CD14-positive monocyte (primary cell): ENCODE data around the gene EDEM1. TPM values are rescaled to one million over a fixed set of nuclear protein-coding genes. Genes with fewer than 3 reads are reported as not detected.

Experiments used
- DNase-seq, 3 donors: peaks; one replicate each; pipeline ENCODE4 v3.0.0-alpha.2; 2011 to 2022
- H2AFZ ChIP-seq: 2 replicates; pipeline ENCODE4 v1.6.0; 2012; ENCODE audit warnings: mild to moderate bottlenecking, low read depth, low read length, inconsistent platforms; ENCODE audit not compliant: insufficient read depth, poor library complexity, severe bottlenecking
- H3K27ac ChIP-seq, 2 donors: 1 replicate in 1 of 2; 2 replicates in 1 of 2; pipeline ENCODE4 v1.5.1; 2012 to 2013; ENCODE audit warnings: low read length in 2 of 2, control low read depth in 1 of 2, inconsistent platforms in 1 of 2, low read depth in 1 of 2, mild to moderate bottlenecking in 1 of 2
- H3K27me3 ChIP-seq, 2 donors: one replicate each; pipeline versions ENCODE4 v1.6.0 to v1.6.1; 2011 to 2013; ENCODE audit warnings: low read length in 2 of 2; ENCODE audit not compliant: control insufficient read depth in 2 of 2, insufficient read depth in 2 of 2
- H3K36me3 ChIP-seq, 2 donors: replicated peaks in 1 of 2; 1 replicate in 1 of 2; 2 replicates in 1 of 2; pipeline versions ENCODE4 v1.5.1 to v1.6.1; 2012 to 2013; ENCODE audit warnings: low read length in 2 of 2, control low read depth in 1 of 2, inconsistent platforms in 1 of 2, mild to moderate bottlenecking in 1 of 2; ENCODE audit not compliant: insufficient read depth in 2 of 2, control insufficient read depth in 1 of 2
- H3K4me1 ChIP-seq, 2 donors: 1 replicate in 1 of 2; 2 replicates in 1 of 2; pipeline versions ENCODE4 v1.5.1 to v1.6.1; 2012 to 2013; ENCODE audit warnings: low read length in 2 of 2, control low read depth in 1 of 2, inconsistent platforms in 1 of 2, mild to moderate bottlenecking in 1 of 2, moderate library complexity in 1 of 2; ENCODE audit not compliant: insufficient read depth in 2 of 2, control insufficient read depth in 1 of 2
- H3K4me2 ChIP-seq: replicated peaks from 2 replicates; pipeline ENCODE3; 2012; ENCODE audit warnings: low read length, moderate library complexity, mild to moderate bottlenecking; ENCODE audit not compliant: poor library complexity, severe bottlenecking; ENCODE audit errors: extremely low read depth
- H3K4me3 ChIP-seq, 3 experiments: fragments of 200-600 bp in 1 of 3; sonication (generic) in 1 of 3; replicated peaks in 1 of 3; 1 replicate in 2 of 3; 2 replicates in 1 of 3; pipeline ENCODE4 v1.5.1; 2011 to 2013; ENCODE audit warnings: low read length in 3 of 3, mild to moderate bottlenecking in 3 of 3, control low read depth in 2 of 3, low read depth in 2 of 3, inconsistent platforms in 1 of 3, moderate library complexity in 1 of 3
- H3K79me2 ChIP-seq: 2 replicates; pipeline ENCODE4 v1.6.0; 2012; ENCODE audit warnings: mild to moderate bottlenecking, control low read depth, inconsistent platforms, low read length, moderate library complexity; ENCODE audit not compliant: insufficient read depth
- H3K9ac ChIP-seq: 2 replicates; pipeline ENCODE4 v1.6.0; 2017; ENCODE audit warnings: low read length, mild to moderate bottlenecking; ENCODE audit not compliant: insufficient read depth, poor library complexity, severe bottlenecking
- H3K9me3 ChIP-seq, 2 donors: replicated peaks in 1 of 2; 1 replicate in 1 of 2; 2 replicates in 1 of 2; pipeline versions ENCODE4 v1.5.1 to v1.6.1; 2012 to 2013; ENCODE audit warnings: low read length in 2 of 2, control low read depth in 1 of 2; ENCODE audit not compliant: control insufficient read depth in 1 of 2, insufficient read depth in 1 of 2
- H4K20me1 ChIP-seq: 2 replicates; pipeline ENCODE4 v1.6.0; 2012; ENCODE audit warnings: mild to moderate bottlenecking, low read length, control low read depth, moderate library complexity; ENCODE audit not compliant: insufficient read depth
- H3K27ac Mint-ChIP-seq, 7 donors: one replicate each; pipeline ENCODE4 v1.8.0; 2020; ENCODE audit warnings: mild to moderate bottlenecking in 7 of 7, mixed read lengths in 7 of 7, moderate library complexity in 6 of 7, inconsistent platforms in 2 of 7
- H3K27me3 Mint-ChIP-seq, 3 donors: one replicate each; pipeline ENCODE4 v1.8.0; 2021 to 2022; ENCODE audit warnings: low read depth in 3 of 3, mild to moderate bottlenecking in 3 of 3, mixed read lengths in 3 of 3, moderate library complexity in 3 of 3, inconsistent platforms in 1 of 3
- H3K36me3 Mint-ChIP-seq, 2 donors: one replicate each; pipeline ENCODE4 v1.8.0; 2020; ENCODE audit warnings: mixed read lengths in 2 of 2, inconsistent platforms in 1 of 2, mild to moderate bottlenecking in 1 of 2
- H3K4me1 Mint-ChIP-seq: one replicate; pipeline ENCODE4 v1.8.0; 2020; ENCODE audit warnings: mild to moderate bottlenecking, mixed read lengths
- H3K4me3 Mint-ChIP-seq, 2 donors: one replicate each; pipeline ENCODE4 v1.8.0; 2020; ENCODE audit warnings: mild to moderate bottlenecking in 2 of 2, mixed read lengths in 2 of 2, moderate library complexity in 1 of 2
- H3K9me3 Mint-ChIP-seq, 7 donors: one replicate each; pipeline ENCODE4 v1.8.0; 2020 to 2022; ENCODE audit warnings: mixed read lengths in 7 of 7, mild to moderate bottlenecking in 6 of 7, moderate library complexity in 6 of 7, inconsistent platforms in 2 of 7
- WGBS: methylation state at CpG from one replicate; pipeline ENCODE4 v1.1.5; 2013; ENCODE audit warnings: missing lambda C conversion rate; ENCODE audit not compliant: insufficient coverage; 5-methylcytosine and 5-hydroxymethylcytosine counted together
- intact Hi-C, 2 donors: fragments of 100-400 bp; cut with micrococcal nuclease; formaldehyde crosslinking; loops; one replicate each; pipeline versions ENCODE4 v1.15.0 to v1.15.1; 2023
- polyA plus RNA-seq, 3 donors: library from polyadenylated mRNA; depleted of rRNA in 1 of 3; unstranded in 2 of 3; stranded (reverse) in 1 of 3; fragments of 300-500 nt in 2 of 3; fragments of >200 nt in 1 of 3; fragmentation: Illumina TruSeq in 2 of 3; gene quantifications; 1 replicate in 2 of 3; 2 replicates in 1 of 3; pipeline ENCODE4 v1.2.3, GENCODE V29; 2012 to 2021
- TF ChIP-seq, protein P1 (sequence below): fragments of 200-600 bp; IDR thresholded peaks from one replicate; pipeline ENCODE4 v1.8.0; 2022; ENCODE audit warnings: antibody characterized with exemption, mild to moderate bottlenecking

EDEM1 gene
- polyA plus RNA-seq, 3 donors = 17.5 to 31.7 (median 23.7) TPM

DNA sequence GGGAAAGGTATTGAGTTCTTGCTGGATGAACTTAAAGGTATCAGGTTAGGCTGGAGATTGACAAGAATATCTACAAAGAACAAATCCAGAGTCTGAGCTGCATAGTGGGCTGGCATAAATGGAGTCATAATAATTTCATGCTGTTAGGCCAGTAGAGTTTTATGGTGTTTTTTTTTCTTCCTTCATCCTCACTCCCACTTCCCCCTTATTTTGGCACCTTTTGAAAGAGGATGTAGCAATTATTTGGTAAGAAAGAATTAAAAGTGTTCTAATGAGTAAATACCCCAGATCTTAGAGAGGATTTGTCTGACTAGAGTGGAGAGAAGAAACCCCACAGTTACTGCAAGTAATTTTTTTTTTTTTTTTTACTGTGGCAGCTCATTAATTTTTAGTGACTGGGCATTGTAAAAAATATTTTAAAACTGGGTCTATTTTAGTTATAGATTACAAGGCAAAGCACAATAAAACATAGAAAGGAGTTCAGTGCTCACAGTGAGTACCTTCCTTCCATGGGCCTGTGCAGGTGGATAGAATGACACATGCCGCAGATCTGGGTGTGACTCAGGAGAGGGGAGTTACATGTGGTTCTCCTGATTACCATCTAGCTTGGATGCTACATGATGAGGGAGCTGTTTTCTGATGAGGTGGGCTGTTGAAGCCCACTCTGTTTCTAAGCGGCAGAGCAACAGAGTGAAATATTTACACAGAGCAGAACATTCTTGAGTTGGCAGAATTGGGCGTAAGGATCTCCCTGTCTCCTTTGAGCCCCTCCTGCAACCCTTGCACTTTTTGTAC, 5.3 kb downstream of the EDEM1 start:
- peaks cover 20 to 33% of the 10 kb centered on the region in 2 donors for H3K36me3 Mint-ChIP-seq
- WGBS = 92% methylated on average over 2 of the region's 3 CpGs
- H2AFZ ChIP-seq = no peak overlapping the region

DNA sequence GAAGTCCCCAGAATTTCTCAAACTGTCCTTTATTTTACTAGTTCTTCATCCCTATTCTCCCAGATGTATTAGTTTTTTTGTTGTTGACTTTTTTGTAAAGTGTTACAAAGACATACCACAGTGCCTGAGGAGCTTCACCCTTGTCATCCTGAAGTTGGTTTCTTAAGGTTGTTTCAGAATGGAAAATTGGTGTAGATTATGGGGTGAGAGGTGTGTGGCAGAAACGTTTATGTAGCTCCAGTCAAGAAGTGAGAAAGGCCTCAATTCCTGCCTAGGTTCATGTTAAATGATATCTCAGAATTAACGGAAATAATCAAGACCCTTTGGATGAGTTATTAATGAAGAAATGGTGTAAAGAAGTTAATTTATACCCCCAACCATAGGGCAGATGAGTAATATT, 6.8 kb downstream of the EDEM1 start:
- H2AFZ ChIP-seq = no peak overlapping the region
- intact Hi-C loops = loop anchor here in 1 of 2 donors (2.0 to 10.0 kb wide), 2 partner anchors 72 to 180 kb away; partner anchors contain the start of gene ARL8B
- Mint-ChIP-seq H3K4me1 (peaks cover 87% of the 10 kb centered on the region), H3K9me3 (no peaks in the 10 kb centered on the region), H3K27me3 (no peaks in the 10 kb centered on the region), H3K36me3 (peaks cover 22 to 41% of the 10 kb centered on the region in 2 donors), H3K27ac (peak overlapping the region; percentile 93 to 97 (median 95)), H3K4me3 (no peak overlapping the region)
- H3K79me2 ChIP-seq = peaks cover 93% of the 10 kb centered on the region
- no peak for DNase-seq
- peak overlapping the region in 1 of 3 experiments; percentile 0 for H3K4me3 ChIP-seq
- H3K9ac ChIP-seq = no peak overlapping the region
- no peaks in the 10 kb centered on the region for H3K27me3 ChIP-seq
- H3K36me3 ChIP-seq = peaks cover 0 to 10% of the 10 kb centered on the region in 2 donors
- H3K27ac ChIP-seq = peak overlapping the region in 1 of 2 donors; percentile 88
- H3K4me2 ChIP-seq = no peak overlapping the region
- H3K4me1 ChIP-seq = peaks cover 86 to 97% of the 10 kb centered on the region in 2 donors
- TF ChIP-seq, protein P1, sequence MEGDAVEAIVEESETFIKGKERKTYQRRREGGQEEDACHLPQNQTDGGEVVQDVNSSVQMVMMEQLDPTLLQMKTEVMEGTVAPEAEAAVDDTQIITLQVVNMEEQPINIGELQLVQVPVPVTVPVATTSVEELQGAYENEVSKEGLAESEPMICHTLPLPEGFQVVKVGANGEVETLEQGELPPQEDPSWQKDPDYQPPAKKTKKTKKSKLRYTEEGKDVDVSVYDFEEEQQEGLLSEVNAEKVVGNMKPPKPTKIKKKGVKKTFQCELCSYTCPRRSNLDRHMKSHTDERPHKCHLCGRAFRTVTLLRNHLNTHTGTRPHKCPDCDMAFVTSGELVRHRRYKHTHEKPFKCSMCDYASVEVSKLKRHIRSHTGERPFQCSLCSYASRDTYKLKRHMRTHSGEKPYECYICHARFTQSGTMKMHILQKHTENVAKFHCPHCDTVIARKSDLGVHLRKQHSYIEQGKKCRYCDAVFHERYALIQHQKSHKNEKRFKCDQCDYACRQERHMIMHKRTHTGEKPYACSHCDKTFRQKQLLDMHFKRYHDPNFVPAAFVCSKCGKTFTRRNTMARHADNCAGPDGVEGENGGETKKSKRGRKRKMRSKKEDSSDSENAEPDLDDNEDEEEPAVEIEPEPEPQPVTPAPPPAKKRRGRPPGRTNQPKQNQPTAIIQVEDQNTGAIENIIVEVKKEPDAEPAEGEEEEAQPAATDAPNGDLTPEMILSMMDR = no peak
- WGBS = 71% methylated on average over 1 of the region's 2 CpGs
- H3K9me3 ChIP-seq = no peaks in the 10 kb centered on the region
- H4K20me1 ChIP-seq = peaks cover 56% of the 10 kb centered on the region

More for the DNA sequence above, 5.3 kb downstream of the EDEM1 start:
- peaks cover 63% of the 10 kb centered on the region for H4K20me1 ChIP-seq
- H3K4me1 ChIP-seq = peaks cover 77 to 88% of the 10 kb centered on the region in 2 donors
- intact Hi-C loops = loop anchor here (2.0 to 10.0 kb wide), 2 partner anchors 70 to 178 kb away; partner anchors contain the start of gene ARL8B (in 1 of the 2)
- no peaks in the 10 kb centered on the region for H3K9me3 ChIP-seq
- Mint-ChIP-seq H3K27ac (peak overlapping the region; percentile 82 to 92 (median 86)), H3K4me3 (peak overlapping the region; percentile 11 to 16), H3K27me3 (no peaks in the 10 kb centered on the region), H3K9me3 (no peaks in the 10 kb centered on the region), H3K4me1 (peaks cover 80% of the 10 kb centered on the region)
- H3K4me3 ChIP-seq = no peak overlapping the region
- H3K36me3 ChIP-seq = peaks cover 0 to 10% of the 10 kb centered on the region in 2 donors
- DNase-seq = peak in 2 of 3 donors; percentile 62 to 67
- peak overlapping the region; percentile 8 for H3K4me2 ChIP-seq
- no peak overlapping the region for H3K9ac ChIP-seq
- H3K27ac ChIP-seq = peak overlapping the region; percentile 5 to 51
- TF ChIP-seq, protein P1 = no peak
- H3K27me3 ChIP-seq = no peaks in the 10 kb centered on the region
- H3K79me2 ChIP-seq = peaks cover 96% of the 10 kb centered on the region
